GM19025 (cell line): Measurements from ENCODE around the gene SLC7A1.
A peak's percentile ranks its signal among the peaks of the same experiment; 100 is the strongest.

ENCODE experiments used
- ATAC-seq: cut with Tn5 transposase; IDR thresholded peaks from one replicate; pipeline ENCODE4 v1.9.1; 2021; ENCODE audit warnings: mild to moderate bottlenecking, low read depth, moderate library complexity; ENCODE audit not compliant: unreplicated experiment

The SLC7A1 gene

GRCh38 chr13:29513002-29513980 is 82.2 kb downstream of the SLC7A1 start:
- ATAC-seq: no peak

DNA sequence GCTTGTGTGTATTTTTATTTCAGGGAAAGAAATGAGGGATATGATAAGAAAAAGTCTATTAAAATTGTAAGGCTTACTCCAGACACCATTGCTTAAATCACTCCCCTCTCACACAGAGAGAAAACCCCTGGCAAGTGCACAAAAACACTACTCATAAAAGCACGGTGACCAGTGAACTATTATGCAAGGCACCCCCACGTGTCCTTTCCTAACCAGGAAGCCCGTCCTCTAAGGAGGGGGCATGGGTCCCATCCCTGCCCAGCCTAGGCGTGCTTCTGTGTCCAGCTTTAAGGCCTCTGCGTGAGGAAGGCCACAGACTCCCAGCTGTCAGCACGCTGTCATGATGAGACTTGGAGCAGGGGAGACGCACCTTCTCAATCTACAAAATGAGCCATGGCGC is 83.5 kb downstream of the SLC7A1 start:
- no peak for ATAC-seq

- ATAC-seq: no peak
These were observed 84.2 kb downstream of the SLC7A1 start for GRCh38 chr13:29511106-29511796.

DNA sequence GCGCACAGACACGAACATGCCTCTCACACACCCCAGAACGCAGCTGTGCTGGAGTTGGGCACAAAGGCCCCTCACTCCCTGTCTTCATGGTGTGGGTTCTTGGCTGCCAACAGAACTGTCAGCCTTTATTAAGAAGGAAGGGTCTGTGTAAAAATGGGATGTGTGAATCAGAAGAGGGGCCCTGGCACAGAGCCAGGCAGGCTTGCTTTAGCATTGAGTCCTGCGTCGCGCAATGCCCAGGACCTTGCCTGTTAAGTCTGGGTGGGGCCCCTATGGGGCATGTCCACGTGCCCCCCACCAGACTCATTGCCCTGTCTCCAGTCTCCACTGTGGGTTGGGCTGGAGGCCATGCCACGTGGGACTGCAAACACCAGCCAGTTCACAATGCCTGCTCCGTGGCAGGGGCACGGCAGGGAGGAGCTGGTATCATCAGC is 84.8 kb downstream of the SLC7A1 start:
- no peak for ATAC-seq

GRCh38 chr13:29509999-29510589 is 85.4 kb downstream of the SLC7A1 start:
- no peak for ATAC-seq

GRCh38 chr13:29508876-29509252 is 86.6 kb downstream of the SLC7A1 start:
- no peak for ATAC-seq

- peak; percentile 69 for ATAC-seq
These were observed 87.2 kb downstream of the SLC7A1 start for GRCh38 chr13:29508130-29508875.

DNA sequence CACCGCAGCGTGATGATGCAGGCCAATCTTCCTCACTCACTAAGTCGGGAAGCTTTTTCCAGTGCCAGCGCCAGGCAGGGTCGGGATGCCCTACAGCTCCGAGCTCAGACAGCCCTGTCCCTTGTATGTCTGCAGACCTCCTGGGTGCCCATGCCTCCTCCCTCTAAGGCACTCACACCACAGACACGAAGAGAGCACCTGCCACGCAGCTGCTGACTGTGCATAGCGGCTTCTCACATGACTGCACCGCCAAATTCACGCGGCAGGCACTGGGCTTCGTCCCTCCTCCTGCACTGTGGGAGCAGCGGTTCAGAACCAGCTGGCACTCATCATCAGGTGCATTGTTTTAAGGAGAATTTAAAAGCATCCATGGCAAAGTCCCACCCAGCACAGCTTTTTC is 88.1 kb downstream of the SLC7A1 start:
- no peak for ATAC-seq

- ATAC-seq: no peak
These were observed 89.5 kb downstream of the SLC7A1 start for GRCh38 chr13:29505950-29506349.

GRCh38 chr13:29505511-29505910 is 90.0 kb downstream of the SLC7A1 start:
- no peak for ATAC-seq

DNA sequence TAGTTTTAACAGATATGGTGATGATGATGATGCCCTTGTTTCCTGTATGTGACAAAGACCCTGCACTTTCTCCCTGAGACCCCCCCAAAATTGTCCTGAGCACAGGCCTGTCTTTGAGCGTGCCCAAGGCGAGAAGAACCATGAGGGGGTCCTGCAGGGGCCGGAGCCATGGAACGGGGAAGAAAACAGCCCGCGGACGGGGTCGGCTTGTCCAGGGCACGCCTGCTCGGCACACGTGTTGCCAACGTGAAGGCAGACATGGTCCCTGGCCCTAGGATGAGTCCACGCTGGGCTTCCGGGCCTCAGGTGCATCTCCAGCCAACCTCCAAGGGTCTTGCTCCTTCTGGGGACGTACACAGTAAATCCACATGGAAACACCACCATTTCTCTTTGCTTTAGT is 90.8 kb downstream of the SLC7A1 start:
- ATAC-seq: no peak

DNA sequence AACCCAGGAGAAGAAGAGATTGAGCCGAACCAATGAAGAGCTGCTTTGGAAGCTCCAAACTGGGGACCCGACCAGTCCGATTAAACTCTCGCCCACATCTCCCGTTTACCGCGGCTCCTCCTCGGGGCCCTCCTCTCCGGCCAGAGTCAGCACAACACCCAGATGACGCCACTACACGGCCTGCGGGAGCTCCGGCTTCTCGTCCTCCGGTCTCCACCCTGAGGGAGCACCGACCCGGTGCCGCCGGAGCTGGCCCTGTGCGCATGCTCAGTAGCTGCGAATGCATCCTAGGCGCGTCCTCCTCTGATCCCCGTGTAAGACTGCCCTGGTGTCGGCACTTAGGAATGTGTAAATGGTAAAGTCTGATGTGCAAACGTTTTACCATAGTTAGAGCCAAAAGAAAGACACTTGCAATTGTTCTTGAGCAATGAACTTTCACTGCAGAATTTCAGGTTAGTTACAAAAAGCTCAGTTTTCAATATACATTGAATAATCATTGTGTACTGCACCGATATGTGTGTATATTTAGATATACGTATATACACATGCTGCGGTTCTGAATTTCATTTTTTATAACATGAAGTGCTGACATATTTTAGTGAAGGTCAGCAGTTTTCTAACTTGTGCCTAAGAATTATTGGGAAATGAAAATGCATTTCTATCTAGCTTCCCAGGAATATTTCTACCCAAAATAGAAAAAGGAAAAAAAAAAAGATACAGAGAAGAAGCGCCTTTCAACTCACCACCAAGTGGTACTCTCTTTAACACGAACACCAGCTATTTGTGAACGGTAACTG is 92.2 kb downstream of the SLC7A1 start:
- no peak for ATAC-seq

- no peak for ATAC-seq
These were observed 93.0 kb downstream of the SLC7A1 start for GRCh38 chr13:29502391-29503008.

DNA sequence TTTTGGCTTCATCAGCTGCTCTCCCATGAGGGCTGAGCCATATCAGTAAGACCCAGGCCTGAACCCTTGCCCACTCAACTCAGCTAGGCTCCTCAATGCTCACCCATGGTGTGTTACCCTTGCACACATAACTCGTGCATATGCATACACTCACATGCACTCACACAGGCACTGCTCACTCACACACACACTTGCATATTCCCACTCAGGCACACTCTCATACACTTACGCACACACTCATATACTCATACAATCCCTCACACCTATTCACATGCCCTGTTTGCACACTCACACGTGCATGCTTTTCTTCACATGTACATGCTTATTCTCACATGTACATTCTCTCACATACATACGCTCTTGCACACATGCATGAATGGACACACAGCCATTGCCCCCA is 93.8 kb downstream of the SLC7A1 start:
- ATAC-seq: no peak

DNA sequence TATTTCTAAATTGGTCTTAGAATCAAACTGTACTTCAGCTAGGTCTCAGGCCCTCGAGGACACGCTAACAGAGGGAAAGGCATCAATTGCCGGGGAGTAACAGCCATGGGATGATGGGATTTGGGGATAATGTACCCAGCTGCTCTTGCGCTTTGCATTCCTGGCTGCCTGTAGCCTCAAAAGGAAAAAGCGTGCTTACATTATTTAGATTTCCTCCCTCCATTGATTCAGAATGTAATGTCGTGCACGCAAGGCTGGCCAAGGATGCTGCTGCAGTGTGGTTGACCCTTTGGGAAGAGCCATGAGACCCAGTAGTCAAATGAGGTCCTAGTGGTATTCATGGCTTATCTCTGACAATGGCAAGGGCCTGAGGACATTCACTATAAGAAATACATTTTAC is 95.1 kb downstream of the SLC7A1 start:
- ATAC-seq: no peak

DNA sequence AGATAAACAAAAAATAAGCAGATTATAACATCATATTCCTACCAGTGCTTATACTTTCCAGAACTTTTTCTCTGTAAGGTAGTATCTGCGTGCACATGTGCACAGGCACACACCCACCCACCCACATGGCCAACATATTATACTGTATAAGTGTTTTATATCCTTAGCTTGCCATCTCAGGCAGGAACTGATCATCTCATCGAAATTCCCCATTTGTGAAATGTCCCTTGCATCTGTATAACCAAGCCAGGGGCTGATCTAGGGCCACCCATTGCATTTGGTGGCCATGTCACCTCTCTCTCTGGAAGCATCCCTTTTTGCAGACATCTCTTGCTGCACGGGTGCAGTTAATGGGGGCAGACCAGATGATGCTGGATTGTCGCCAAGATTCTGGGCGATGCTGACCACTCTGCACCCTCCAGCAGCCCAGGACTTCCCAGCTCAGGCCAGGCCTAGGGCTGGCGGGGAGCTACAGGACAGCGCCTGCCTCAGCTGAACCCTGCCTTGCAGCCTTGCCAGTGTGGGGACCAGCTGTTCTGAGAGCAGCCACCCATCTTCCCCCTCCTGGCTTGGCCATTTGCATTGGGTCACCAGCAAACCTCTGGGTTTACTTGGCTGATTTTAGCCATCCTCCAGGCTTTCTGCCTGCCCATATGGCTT is 95.9 kb downstream of the SLC7A1 start:
- ATAC-seq: no peak

GRCh38 chr13:29498426-29499040 is 97.0 kb downstream of the SLC7A1 start:
- ATAC-seq: no peak

GRCh38 chr13:29497137-29497654 is 98.3 kb downstream of the SLC7A1 start:
- ATAC-seq: no peak
